Activated naive CD4-positive, alpha-beta T cell (primary cell): ENCODE results near the gene CGAS.
"Not testable (repeated sequence)": the region's sequence is repeated elsewhere in the genome, so short reads cannot be mapped to it uniquely, and the experiment has no call there.

Experiments used
- DNase-seq, 4 experiments: peaks; one replicate each; lab custom pipeline; 2025; lab: John Stamatoyannopoulos, UW

CGAS gene

GRCh38 chr6:73452107-73452461, at the start of gene CGAS:
Gene CGAS (minus strand): TSS chr6:73452297. CDS start chr6:73452181, 116 bp downstream.
- peak; percentile 8 to 57 (median 28) for DNase-seq

DNA sequence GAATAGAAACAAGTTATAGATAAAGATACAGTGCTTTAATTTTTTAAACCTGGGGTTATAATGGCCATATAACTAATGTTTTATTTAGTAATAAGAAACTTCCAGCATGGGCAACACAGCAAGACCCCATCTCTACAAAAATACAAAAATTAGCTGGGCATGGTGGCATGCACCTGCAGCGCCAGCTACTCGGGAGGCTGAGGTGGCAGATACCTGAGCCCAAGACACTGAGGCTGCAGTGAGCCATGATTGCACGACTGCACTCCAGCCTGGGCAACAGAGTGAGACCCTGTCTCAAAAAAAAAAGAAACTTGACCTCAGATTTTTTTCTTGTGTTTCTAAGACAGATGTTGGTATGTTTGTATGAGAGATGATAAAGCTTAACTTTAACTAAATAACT, 45.8 kb upstream of the CGAS start:
- DNase-seq: no peak

- no peak for DNase-seq
Observed at GRCh38 chr6:73491377-73491776, 39.3 kb upstream of the CGAS start.

DNA sequence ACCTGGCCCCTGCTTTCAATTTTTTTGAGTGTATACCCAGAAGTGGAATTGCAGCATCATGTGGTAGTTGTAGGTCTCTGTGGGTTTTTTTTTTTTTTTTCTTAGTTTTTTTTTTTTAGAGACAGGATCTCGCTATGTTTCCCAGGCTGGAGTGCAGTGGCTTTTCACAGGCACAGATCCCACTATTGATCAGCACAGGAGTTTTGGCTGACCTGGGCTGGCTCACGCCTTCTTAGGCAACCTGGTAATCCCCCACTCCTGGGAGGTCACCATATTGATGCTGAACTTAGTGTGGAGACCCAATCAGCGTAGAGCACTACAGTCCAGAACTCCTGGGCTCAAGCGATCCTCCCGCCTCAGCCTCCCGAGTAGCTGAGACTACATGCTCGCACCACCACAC, 35.4 kb upstream of the CGAS start:
- DNase-seq: no peak

DNA sequence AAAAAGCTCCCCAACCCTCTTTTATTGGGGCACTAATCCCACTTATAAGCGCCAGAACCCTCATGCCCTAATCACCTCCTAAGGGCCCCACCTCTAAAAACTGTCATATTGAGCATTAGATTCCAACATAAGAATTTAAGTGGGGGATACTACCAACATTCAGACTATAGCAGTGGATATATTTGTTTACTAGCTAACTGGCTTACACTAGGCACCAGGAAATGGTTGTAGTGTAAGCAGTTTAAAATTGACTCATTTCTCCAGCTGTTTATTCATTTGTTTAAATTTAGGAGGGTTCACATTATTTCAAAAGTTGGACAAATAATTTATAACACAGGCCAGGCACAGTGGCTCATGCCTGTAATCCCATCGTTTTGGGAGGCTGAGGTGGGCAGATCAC, 32.3 kb upstream of the CGAS start:
- no peak for DNase-seq

GRCh38 chr6:73481969-73482368, 29.9 kb upstream of the CGAS start:
- DNase-seq: no peak

- DNase-seq: no peak
Observed at GRCh38 chr6:73477407-73477806, 25.3 kb upstream of the CGAS start.

DNA sequence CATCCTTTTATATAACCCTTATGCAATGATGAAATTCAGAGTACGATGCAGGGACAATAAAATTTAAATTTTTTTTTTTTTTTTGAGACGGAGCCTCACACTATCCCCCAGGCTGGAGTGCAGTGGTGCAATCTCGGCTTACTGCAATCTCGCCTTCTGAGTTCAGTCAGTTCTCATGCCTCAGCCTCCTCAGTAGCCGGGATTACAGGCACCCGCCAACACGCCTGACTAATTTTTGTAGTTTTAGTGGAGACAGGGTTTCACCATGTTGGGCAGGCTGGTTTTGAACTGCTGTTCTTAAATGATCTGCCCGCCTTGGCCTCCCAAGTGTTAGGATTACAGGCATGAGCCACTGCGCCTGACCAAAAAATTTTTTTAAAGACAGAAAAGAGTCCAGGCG, 24.6 kb upstream of the CGAS start:
- DNase-seq: no peak

- DNase-seq: no peak
Observed at GRCh38 chr6:73471686-73472290, 19.7 kb upstream of the CGAS start.

GRCh38 chr6:73461537-73462350, 9.6 kb upstream of the CGAS start, which contains the start of gene MTO1:
Gene MTO1 (plus strand): TSS chr6:73461737. CDS start chr6:73461855, 118 bp downstream.
- DNase-seq: peak; percentile 48 to 71 (median 63)

GRCh38 chr6:73460056-73460455, 8.0 kb upstream of the CGAS start:
- no peak for DNase-seq

GRCh38 chr6:73459474-73459873, 7.4 kb upstream of the CGAS start:
- DNase-seq: not testable (repeated sequence)

DNA sequence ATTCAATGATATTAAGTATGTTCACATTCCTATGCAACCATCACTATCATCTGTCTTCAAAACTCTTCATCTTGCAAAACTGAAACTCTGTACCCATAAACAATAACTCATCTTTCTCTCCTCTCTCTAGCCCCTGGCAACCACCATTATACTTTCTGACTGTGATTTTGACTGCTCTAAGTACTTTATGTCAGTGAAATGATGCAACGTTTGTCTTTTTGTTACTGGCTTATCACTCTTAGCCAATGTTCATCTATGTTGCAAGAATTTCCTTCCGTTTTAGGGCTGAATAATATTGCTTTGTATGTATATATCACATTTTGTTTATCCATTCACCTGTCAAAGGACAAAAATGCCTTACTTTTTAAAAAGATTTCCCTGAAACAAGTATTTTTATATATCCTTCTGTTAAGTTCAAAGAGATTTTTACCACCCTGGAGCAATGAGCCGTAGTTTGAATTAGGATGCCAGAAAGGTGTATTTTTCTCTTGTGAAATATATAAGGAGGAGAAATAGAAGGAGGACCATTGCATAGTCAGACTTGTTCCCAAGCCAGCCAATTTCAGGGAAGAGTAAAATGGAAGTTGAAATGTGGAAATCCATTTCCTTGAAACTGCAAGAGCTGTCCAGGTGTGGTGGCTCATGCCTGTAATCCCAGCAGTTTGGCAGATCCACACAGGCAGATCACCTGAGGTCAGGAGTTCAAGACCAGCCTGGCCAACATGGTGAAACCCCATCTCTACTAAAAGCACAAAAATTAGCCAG, 4.0 kb upstream of the CGAS start:
- DNase-seq: no peak

DNA sequence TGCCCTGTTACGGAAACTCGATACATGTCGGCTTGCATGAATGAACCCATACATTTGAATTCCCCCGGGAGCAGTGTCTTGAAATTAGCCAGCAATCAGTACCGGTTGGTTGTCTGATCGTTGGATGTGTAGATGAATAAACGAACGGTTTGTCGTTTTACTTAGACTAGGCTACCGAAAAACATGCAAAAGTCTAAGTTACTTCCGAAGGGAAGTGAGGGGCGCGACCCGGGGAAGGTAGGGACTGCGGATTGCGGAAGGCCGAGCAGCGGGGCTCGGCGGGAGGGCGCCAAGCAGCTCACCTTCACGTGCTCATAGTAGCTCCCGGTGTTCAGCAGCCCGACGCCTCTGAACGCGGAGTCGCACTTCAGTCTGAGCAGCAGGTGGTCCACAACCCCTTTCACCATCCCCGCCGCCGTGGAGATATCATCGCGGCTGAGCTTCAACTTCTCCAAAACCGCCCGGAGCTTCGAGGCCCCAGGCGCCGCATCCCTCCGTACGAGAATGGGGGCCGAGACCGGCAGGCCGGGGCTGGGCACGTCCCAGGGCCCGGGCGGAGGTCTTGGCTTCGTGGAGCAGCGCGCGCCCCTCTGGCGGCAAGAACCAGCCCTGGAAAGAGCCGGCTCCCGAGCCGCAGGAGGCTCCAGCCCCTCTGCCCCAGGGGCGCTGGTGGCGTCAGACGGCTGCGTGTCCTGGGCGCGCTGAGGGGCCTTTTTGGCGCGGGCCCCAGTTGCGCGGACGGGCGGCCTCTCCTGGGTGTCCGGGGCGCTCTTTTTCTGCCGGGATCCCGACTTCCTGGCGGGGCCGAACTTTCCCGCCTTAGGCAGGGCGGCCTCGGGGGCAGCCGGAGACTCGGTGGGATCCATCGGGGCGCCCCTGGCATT, 632 bp downstream of the CGAS start:
- DNase-seq: peak; percentile 13 to 38 (median 21)

GRCh38 chr6:73443555-73443954, 8.5 kb downstream of the CGAS start:
- no peak for DNase-seq

GRCh38 chr6:73435236-73435635, 16.9 kb downstream of the CGAS start:
- no peak for DNase-seq

- no peak for DNase-seq
Observed at GRCh38 chr6:73421534-73421933, 30.6 kb downstream of the CGAS start.

GRCh38 chr6:73418081-73418741, 33.9 kb downstream of the CGAS start:
- no peak for DNase-seq

GRCh38 chr6:73413102-73413501, 39.0 kb downstream of the CGAS start:
- no peak for DNase-seq

DNA sequence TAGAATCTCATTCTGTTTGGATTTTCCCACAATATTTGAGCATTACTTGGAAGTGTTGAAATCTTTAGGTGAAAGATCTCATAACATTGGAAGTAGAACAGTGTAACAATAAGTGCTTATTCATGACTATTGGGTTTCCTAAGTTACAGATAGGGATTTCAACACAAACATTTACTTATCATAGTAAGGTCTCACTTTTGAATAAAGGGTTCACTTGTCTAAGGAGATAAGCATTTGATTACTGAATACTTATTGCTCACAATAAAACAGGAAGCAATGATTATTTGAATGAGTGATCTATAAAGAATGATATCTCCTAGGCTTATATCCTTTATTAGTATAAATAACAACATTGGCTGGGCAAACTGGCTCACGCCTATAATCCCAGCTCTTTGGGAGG, 42.7 kb downstream of the CGAS start:
- no peak for DNase-seq

- no peak for DNase-seq
Observed at GRCh38 chr6:73400656-73401055, 51.4 kb downstream of the CGAS start.
